T-helper 17 cell (primary cell): ENCODE measurements around the gene MAX. TPM values are rescaled to one million over a fixed set of nuclear protein-coding genes. Genes with fewer than 3 reads are reported as not detected.
"Not testable (repeated sequence)": the region's sequence is repeated elsewhere in the genome, so short reads cannot be mapped to it uniquely, and the experiment has no call there.

ENCODE experiments used
- ATAC-seq: fragments of 150-1000 bp; cut with Tn5 transposase; 2 replicates; pipeline ENCODE4 v1.10.0; 2021; ENCODE audit warnings: mild to moderate bottlenecking, moderate library complexity
- DNase-seq, 3 donors: peaks; one replicate each; pipeline versions ENCODE4 v3.0.0 to v3.0.0-alpha.2; 2020 to 2021
- H3K9me3 ChIP-seq: one replicate; pipeline ENCODE4 v1.7.0; 2013; ENCODE audit warnings: low read length, mild to moderate bottlenecking; ENCODE audit not compliant: control insufficient read depth, poor library complexity, severe bottlenecking
- H3K27ac Mint-ChIP-seq: one replicate; pipeline ENCODE4 v1.8.0; 2022; ENCODE audit warnings: mild to moderate bottlenecking, moderate library complexity, mixed read lengths
- H3K27me3 Mint-ChIP-seq: one replicate; pipeline ENCODE4 v1.8.0; 2022; ENCODE audit warnings: mixed read lengths
- H3K36me3 Mint-ChIP-seq: one replicate; pipeline ENCODE4 v1.8.0; 2022; ENCODE audit warnings: low read depth, mixed read lengths
- H3K4me1 Mint-ChIP-seq: one replicate; pipeline ENCODE4 v1.8.0; 2022; ENCODE audit warnings: mild to moderate bottlenecking, mixed read lengths
- H3K4me3 Mint-ChIP-seq: one replicate; pipeline ENCODE4 v1.8.0; 2022; ENCODE audit warnings: mild to moderate bottlenecking, moderate library complexity, mixed read lengths
- total RNA-seq, 4 donors: library from RNA in 2 of 4; stranded (reverse) in 2 of 4; gene quantifications; one replicate each; pipeline ENCODE4 v1.2.3 and lab custom pipeline; 2022 to 2026

Gene MAX
- total RNA-seq, 2 donors from 2014 or later, result 167 to 312 TPM

GRCh38 chr14:65032319-65032718 is 70.0 kb downstream of the MAX start:
- Mint-ChIP-seq H3K4me3 (no peak overlapping the region), H3K27ac (no peak overlapping the region), H3K27me3 (no peaks in the 10 kb centered on the region), H3K4me1 (peaks cover 4% of the 10 kb centered on the region), H3K36me3 (peaks cover 10% of the 10 kb centered on the region)
- ATAC-seq (no peak), DNase-seq (no peak)
- H3K9me3 ChIP-seq, result no peaks in the 10 kb centered on the region

- not testable (repeated sequence) for H3K4me3 Mint-ChIP-seq, H3K4me1 Mint-ChIP-seq, H3K27me3 Mint-ChIP-seq, H3K9me3 ChIP-seq, DNase-seq, H3K27ac Mint-ChIP-seq, ATAC-seq
- peaks cover 12% of the 10 kb centered on the region for H3K36me3 Mint-ChIP-seq
Measured at GRCh38 chr14:65031321-65031720, 71.0 kb downstream of the MAX start.

GRCh38 chr14:65028937-65029336 is 73.4 kb downstream of the MAX start:
- no peak for DNase-seq
- peaks cover 12% of the 10 kb centered on the region for H3K36me3 Mint-ChIP-seq
- H3K4me1 Mint-ChIP-seq, result no peaks in the 10 kb centered on the region
- no peaks in the 10 kb centered on the region for H3K27me3 Mint-ChIP-seq
- no peaks in the 10 kb centered on the region for H3K9me3 ChIP-seq
- ATAC-seq, result no peak
- H3K27ac Mint-ChIP-seq, result no peak overlapping the region
- H3K4me3 Mint-ChIP-seq, result no peak overlapping the region

GRCh38 chr14:65027127-65027799 is 75.1 kb downstream of the MAX start:
- DNase-seq, result no peak
- no peaks in the 10 kb centered on the region for H3K27me3 Mint-ChIP-seq
- no peaks in the 10 kb centered on the region for H3K9me3 ChIP-seq
- no peak overlapping the region for H3K4me3 Mint-ChIP-seq
- no peaks in the 10 kb centered on the region for H3K4me1 Mint-ChIP-seq
- no peak for ATAC-seq
- peaks cover 5% of the 10 kb centered on the region for H3K36me3 Mint-ChIP-seq
- peak overlapping the region; percentile 29 for H3K27ac Mint-ChIP-seq

GRCh38 chr14:65026526-65026925 is 75.8 kb downstream of the MAX start:
- ATAC-seq, result no peak
- DNase-seq, result no peak
- no peak overlapping the region for H3K4me3 Mint-ChIP-seq
- H3K9me3 ChIP-seq, result no peaks in the 10 kb centered on the region
- peaks cover 4% of the 10 kb centered on the region for H3K36me3 Mint-ChIP-seq
- H3K27me3 Mint-ChIP-seq, result no peaks in the 10 kb centered on the region
- H3K27ac Mint-ChIP-seq, result peak overlapping the region; percentile 29
- no peaks in the 10 kb centered on the region for H3K4me1 Mint-ChIP-seq

- Mint-ChIP-seq H3K4me3 (no peak overlapping the region), H3K4me1 (no peaks in the 10 kb centered on the region), H3K36me3 (peaks cover 4% of the 10 kb centered on the region), H3K27ac (no peak overlapping the region), H3K27me3 (no peaks in the 10 kb centered on the region)
- no peak for ATAC-seq
- H3K9me3 ChIP-seq, result no peaks in the 10 kb centered on the region
- DNase-seq, result no peak
Measured at GRCh38 chr14:65025818-65026217, 76.5 kb downstream of the MAX start.

Other genes with a start within 250 kb of the MAX start
- 1 to 10 TPM in 1 of 2 donors, under 1 TPM in 1; 0.40 to 8.4 TPM for gene SPTB, start 222.6 kb downstream of the MAX start, total RNA-seq
- 10 to 100 TPM; 69.5 to 78.3 TPM for gene CHURC1, start 188.1 kb downstream of the MAX start, total RNA-seq
- not detected for gene GPX2, start 159.8 kb downstream of the MAX start, total RNA-seq
- gene RAB15, start 130.2 kb downstream of the MAX start, total RNA-seq, result 1 to 10 TPM; 4.8 to 5.8 TPM
- gene FNTB, start 115.6 kb downstream of the MAX start, total RNA-seq, result 10 to 100 TPM; 14.2 to 22.5 TPM